ENCODE measurements around the gene CAMKK1.

- no peak for TF ChIP-seq CTCF (IDR thresholded peaks at IDR 0.05; ENCODE audit: borderline replicate concordance, extremely low read depth, low read length, poor library complexity, severe bottlenecking)
- TF ChIP-seq EZH2 (IDR thresholded peaks at IDR 0.05; ENCODE audit: borderline replicate concordance, low read depth, low read length, severe bottlenecking): no peak
These were observed 13.7 kb downstream of the CAMKK1 start for GRCh38 chr17:3879186-3879585.

All from DND-41 (cell line).